H1 (cell line): ENCODE results near the gene ACOT7. TPM values are rescaled to one million over a fixed set of nuclear protein-coding genes. Genes with fewer than 3 reads are reported as not detected.

ENCODE experiments used
- CTCF ChIA-PET: fragments of 300-600 bp; sonication (Branson Sonifier 250); formaldehyde crosslinking; loops from one replicate; lab custom pipeline; 2021; ENCODE audit not compliant: partially characterized antibody; lab: Charles Lee
- POLR2A ChIA-PET: fragments of 300-600 bp; sonication (Branson Sonifier 250); formaldehyde crosslinking; loops from one replicate; lab custom pipeline; 2021; ENCODE audit warnings: inconsistent platforms; ENCODE audit not compliant: partially characterized antibody; lab: Charles Lee
- DNase-seq, 2 experiments: peaks; one replicate each; pipeline versions ENCODE4 v3.0.0 to v3.0.0-alpha.2; 2010 to 2022; ENCODE audit warnings: low spot score in 2 of 2, low read depth in 1 of 2, mixed read lengths in 1 of 2
- FAIRE-seq: peaks from 2 replicates; lab custom pipeline; 2011; peaks lifted over from hg19 to GRCh38; lab: Jason Lieb, UNC
- H2AFZ ChIP-seq: 2 replicates; pipeline ENCODE4 v1.8.1; 2012; ENCODE audit warnings: low read length, inconsistent platforms
- H2AK5ac ChIP-seq: 2 replicates; pipeline ENCODE4 v1.6.1; 2013; ENCODE audit warnings: low read depth, low read length
- H2BK120ac ChIP-seq: replicated peaks from 2 replicates; pipeline ENCODE3; 2013; ENCODE audit warnings: low read depth, low read length, inconsistent platforms
- H2BK12ac ChIP-seq: 2 replicates; pipeline ENCODE4 v1.6.1; 2013; ENCODE audit warnings: low read depth, low read length
- H2BK15ac ChIP-seq: 2 replicates; pipeline ENCODE4 v1.6.1; 2013; ENCODE audit warnings: low read length
- H2BK20ac ChIP-seq: 2 replicates; pipeline ENCODE4 v1.6.1; 2013; ENCODE audit warnings: low read length
- H2BK5ac ChIP-seq: 2 replicates; pipeline ENCODE4 v1.6.1; 2013; ENCODE audit warnings: low read depth, low read length
- H3K14ac ChIP-seq: 2 replicates; pipeline ENCODE4 v1.6.1; 2013; ENCODE audit warnings: inconsistent platforms; ENCODE audit not compliant: insufficient read length
- H3K18ac ChIP-seq: 2 replicates; pipeline ENCODE4 v1.6.1; 2013; ENCODE audit warnings: low read length; ENCODE audit errors: extremely low read depth
- H3K23ac ChIP-seq: 2 replicates; pipeline ENCODE4 v1.6.1; 2013; ENCODE audit warnings: inconsistent platforms; ENCODE audit not compliant: insufficient read length
- H3K23me2 ChIP-seq: 2 replicates; pipeline ENCODE4 v1.6.1; 2013; ENCODE audit warnings: low read depth, low read length
- H3K27ac ChIP-seq: 2 replicates; pipeline ENCODE4 v1.6.1; 2011; ENCODE audit warnings: low read depth, low read length, inconsistent platforms
- H3K27me3 ChIP-seq, 4 experiments: replicated peaks in 1 of 4; 1 replicate in 1 of 4; 2 replicates in 3 of 4; pipeline versions ENCODE4 v1.6.1 to v1.8.1; 2011 to 2013; ENCODE audit warnings: low read length in 3 of 4, mild to moderate bottlenecking in 3 of 4, inconsistent platforms in 2 of 4, mixed read lengths in 2 of 4, moderate library complexity in 1 of 4; ENCODE audit not compliant: control insufficient read depth in 3 of 4, insufficient read depth in 3 of 4; ENCODE audit errors: extremely low read depth in 1 of 4
- H3K36me3 ChIP-seq, 4 experiments: 2 replicates each; pipeline versions ENCODE4 v1.6.1 to v1.8.1; 2011 to 2013; ENCODE audit warnings: mild to moderate bottlenecking in 4 of 4, low read length in 3 of 4, moderate library complexity in 2 of 4, control low read depth in 1 of 4, inconsistent platforms in 1 of 4; ENCODE audit not compliant: insufficient read depth in 4 of 4, control insufficient read depth in 2 of 4
- H3K4ac ChIP-seq: replicated peaks from 2 replicates; pipeline ENCODE3; 2013; ENCODE audit warnings: low read length, low read depth, mixed read lengths, inconsistent platforms; ENCODE audit not compliant: insufficient read length
- H3K4me1 ChIP-seq, 4 experiments: replicated peaks in 1 of 4; 1 replicate in 1 of 4; 2 replicates in 3 of 4; pipeline versions ENCODE4 v1.6.1 to v1.8.1; 2011 to 2013; ENCODE audit warnings: low read length in 3 of 4, inconsistent platforms in 2 of 4, mixed read lengths in 1 of 4; ENCODE audit not compliant: insufficient read depth in 4 of 4, control insufficient read depth in 3 of 4
- H3K4me2 ChIP-seq, 2 experiments: 2 replicates each; pipeline versions ENCODE4 v1.6.1 to v1.8.1; 2011 to 2013; ENCODE audit warnings: low read depth in 2 of 2, low read length in 2 of 2, control low read depth in 1 of 2, inconsistent platforms in 1 of 2, mild to moderate bottlenecking in 1 of 2; ENCODE audit not compliant: insufficient read depth in 1 of 2
- H3K4me3 ChIP-seq, 4 experiments: fragments of 200-600, 300-600 bp in 1 of 4; sonication (generic), shearing (Covaris generic), sonication (Bioruptor Twin) in 1 of 4; 2 replicates each; pipeline versions ENCODE4 v1.5.1 to v1.8.1; 2011 to 2016; ENCODE audit warnings: low read length in 4 of 4, low read depth in 3 of 4, control low read depth in 2 of 4, inconsistent platforms in 2 of 4, mild to moderate bottlenecking in 2 of 4, mixed read lengths in 1 of 4, moderate library complexity in 1 of 4; ENCODE audit not compliant: insufficient read depth in 2 of 4; ENCODE audit errors: extremely low read depth in 1 of 4
- H3K56ac ChIP-seq: replicated peaks from 2 replicates; pipeline ENCODE3; 2013; ENCODE audit warnings: low read depth, mild to moderate bottlenecking, mixed read lengths, low read length, inconsistent platforms; ENCODE audit not compliant: insufficient read length
- H3K79me1 ChIP-seq: 2 replicates; pipeline ENCODE4 v1.6.1; 2013; ENCODE audit warnings: low read depth, low read length, control low read depth
- H3K79me2 ChIP-seq, 2 experiments: 2 replicates each; pipeline versions ENCODE4 v1.6.1 to v1.8.1; 2012 to 2013; ENCODE audit warnings: low read length in 2 of 2, mild to moderate bottlenecking in 2 of 2, inconsistent platforms in 1 of 2; ENCODE audit not compliant: insufficient read depth in 2 of 2, control insufficient read depth in 1 of 2
- H3K9ac ChIP-seq, 4 experiments: replicated peaks in 1 of 4; 1 replicate in 1 of 4; 2 replicates in 3 of 4; pipeline versions ENCODE4 v1.6.1 to v1.8.1; 2011 to 2013; ENCODE audit warnings: low read depth in 3 of 4, low read length in 3 of 4, control low read depth in 2 of 4, mild to moderate bottlenecking in 2 of 4, moderate library complexity in 2 of 4, inconsistent platforms in 1 of 4; ENCODE audit errors: extremely low read depth in 1 of 4
- H3K9me3 ChIP-seq, 2 experiments: 2 replicates each; pipeline versions ENCODE4 v1.6.1 to v1.8.1; 2012 to 2013; ENCODE audit warnings: mild to moderate bottlenecking in 2 of 2, moderate library complexity in 2 of 2, control low read depth in 1 of 2, inconsistent platforms in 1 of 2, low read depth in 1 of 2, low read length in 1 of 2, mixed read lengths in 1 of 2; ENCODE audit not compliant: insufficient read depth in 2 of 2
- H4K20me1 ChIP-seq, 2 experiments: replicated peaks in 1 of 2; 2 replicates each; pipeline versions ENCODE3 to v1.8.1; 2011 to 2013; ENCODE audit warnings: inconsistent platforms in 2 of 2, low read length in 2 of 2, mild to moderate bottlenecking in 1 of 2; ENCODE audit not compliant: insufficient read depth in 2 of 2, control insufficient read depth in 1 of 2
- H4K5ac ChIP-seq: 2 replicates; pipeline ENCODE4 v1.6.1; 2013; ENCODE audit warnings: low read length, low read depth, mixed read lengths, inconsistent platforms; ENCODE audit not compliant: insufficient read length
- H4K8ac ChIP-seq: 2 replicates; pipeline ENCODE4 v1.8.0; 2013; ENCODE audit warnings: mild to moderate bottlenecking, moderate library complexity, low read length, inconsistent platforms; ENCODE audit not compliant: insufficient read depth; ENCODE audit errors: extremely low read depth
- H4K91ac ChIP-seq: replicated peaks from 2 replicates; pipeline ENCODE3; 2013; ENCODE audit warnings: low read length, mixed read lengths, inconsistent platforms; ENCODE audit not compliant: insufficient read length
- CHD1 ChIP-seq: IDR thresholded peaks from 2 replicates; pipeline ENCODE4 v1.6.1; 2012; ENCODE audit warnings: low read depth, low read length, improper control_type of control experiment
- HDAC2 ChIP-seq, 2 experiments: fragments of 300-600 bp in 1 of 2; sonication (generic) in 1 of 2; IDR thresholded peaks; 2 replicates each; pipeline ENCODE4 v1.6.1; 2011 to 2012; ENCODE audit warnings: low read depth in 2 of 2, low read length in 2 of 2, mild to moderate bottlenecking in 2 of 2, moderate library complexity in 2 of 2, borderline replicate concordance in 1 of 2, inconsistent platforms in 1 of 2
- HDAC6 ChIP-seq: IDR thresholded peaks from one replicate; pipeline ENCODE4 v1.7.1; 2012; ENCODE audit warnings: low read depth, mild to moderate bottlenecking, inconsistent platforms, low read length, moderate library complexity
- MAFK ChIP-seq: IDR thresholded peaks from 2 replicates; pipeline ENCODE4 v1.6.1; 2012; ENCODE audit warnings: low read depth, mild to moderate bottlenecking, improper control_type of control experiment, low read length
- RAD21 ChIP-seq, 2 experiments: IDR thresholded peaks in 1 of 2; conservative IDR thresholded peaks in 1 of 2; 2 replicates each; pipeline ENCODE4 v1.6.1; 2011; ENCODE audit warnings: low read depth in 2 of 2, low read length in 2 of 2, improper control_type of control experiment in 1 of 2, inconsistent platforms in 1 of 2, mild to moderate bottlenecking in 1 of 2, moderate library complexity in 1 of 2
- SIN3A ChIP-seq, 2 experiments: IDR thresholded peaks in 1 of 2; conservative IDR thresholded peaks in 1 of 2; 2 replicates each; pipeline ENCODE4 v1.6.1; 2011 to 2012; ENCODE audit warnings: low read length in 2 of 2, improper control_type of control experiment in 1 of 2, low read depth in 1 of 2, mild to moderate bottlenecking in 1 of 2
- WGBS, 2 experiments: shearing (Covaris generic) in 1 of 2; methylation state at CpG; one replicate each; pipeline versions ENCODE4 v1.1.6 to v1.1.7; 2013 to 2015; ENCODE audit warnings: low lambda C conversion rate in 2 of 2, mixed read lengths in 2 of 2, inconsistent platforms in 1 of 2, low coverage in 1 of 2, missing lambda C conversion rate in 1 of 2; ENCODE audit not compliant: insufficient replicate concordance in 2 of 2, insufficient coverage in 1 of 2, insufficient read length in 1 of 2; ENCODE audit errors: extremely low coverage in 1 of 2, missing lambda C conversion rate in 1 of 2; 5-methylcytosine and 5-hydroxymethylcytosine counted together
- polyA plus RNA-seq, 7 experiments: library from polyadenylated mRNA; depleted of rRNA in 3 of 7; stranded (reverse) in 5 of 7; unstranded in 2 of 7; fragments of >200 nt in 5 of 7; fragments of 200-250 nt in 2 of 7; gene quantifications; 1 replicate in 5 of 7; 2 replicates in 1 of 7; 4 replicates in 1 of 7; pipeline versions ENCODE4 v1.2.1 to v1.2.3, GENCODE V29; 2011 to 2013; ENCODE audit warnings: missing spikeins in 2 of 7, mixed read lengths in 2 of 7
- total RNA-seq: library from RNA; stranded (reverse); fragmentation: NEBNext Ultra II Directional; extraction: Animal tissue kit (Norgen Biotek cat#: 25700); gene quantifications from 2 replicates; pipeline ENCODE4 v1.2.1, GENCODE V29; 2021
- TF ChIP-seq, protein P1 (sequence below), 3 experiments: IDR thresholded peaks; 1 replicate in 2 of 3; 2 replicates in 1 of 3; pipeline versions ENCODE4 v1.5.1 to v1.6.1; 2011; ENCODE audit warnings: low read length in 3 of 3, mild to moderate bottlenecking in 3 of 3, inconsistent platforms in 2 of 3, low read depth in 1 of 3, moderate library complexity in 1 of 3; ENCODE audit not compliant: insufficient read depth in 1 of 3; ENCODE audit errors: control extremely low read depth in 1 of 3

Gene ACOT7
- total and polyA plus RNA-seq, 2 of the 8 experiments (the other 6 are each of a cell fraction or from before 2014, with no cell fraction given), result 151 to 214 TPM

DNA sequence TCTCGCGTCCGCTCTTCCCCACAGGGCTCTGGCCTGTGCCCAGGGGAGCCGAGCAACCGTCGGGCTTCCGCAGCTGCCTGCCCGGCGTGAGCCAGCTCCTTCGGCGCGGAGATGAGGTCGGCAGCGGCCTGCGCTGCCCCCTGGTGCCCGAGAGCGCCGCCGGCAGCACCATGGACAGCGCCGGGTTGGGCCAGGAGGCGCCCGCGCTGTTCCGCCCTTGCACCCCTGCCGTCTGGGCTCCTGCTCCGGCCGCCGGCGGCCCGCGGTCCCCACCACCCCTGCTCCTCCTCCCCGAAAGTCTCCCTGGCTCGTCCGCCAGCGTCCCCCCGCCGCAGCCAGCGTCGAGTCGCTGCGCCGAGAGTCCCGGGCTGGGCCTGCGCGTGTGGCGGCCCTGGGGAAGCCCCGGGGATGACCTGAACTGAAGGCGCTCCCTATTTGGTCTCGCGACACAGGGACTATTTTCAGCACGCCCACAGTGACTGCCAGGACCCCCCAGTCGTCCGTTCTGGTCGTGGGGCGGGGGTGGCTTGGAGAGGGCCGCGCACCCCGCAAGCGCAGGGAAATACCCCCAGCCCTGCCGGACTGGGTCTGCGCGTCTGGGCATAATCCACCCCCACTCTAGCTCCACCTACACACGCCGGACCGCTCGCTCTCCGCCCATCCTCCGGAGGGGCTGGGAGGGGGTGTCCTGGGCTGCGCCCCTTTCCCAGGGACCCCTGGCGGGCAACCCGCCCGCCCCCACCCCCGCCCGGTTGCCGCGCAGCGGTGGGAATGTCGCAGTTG, 148.3 kb downstream of the ACOT7 start:
- Histone ChIP-seq H3K36me3 (no peaks in the 10 kb centered on the region), H4K91ac (no peak overlapping the region), H2BK12ac (no peak overlapping the region), H3K4ac (no peak overlapping the region), H2BK120ac (no peak overlapping the region), H3K14ac (no peak overlapping the region), H3K23me2 (peaks cover 23% of the 10 kb centered on the region; the same call in 1 of the 2 replicates), H4K5ac (no peak overlapping the region), H3K18ac (peak overlapping the region; percentile 48; the same call in 1 of the 2 replicates), H3K79me1 (no peaks in the 10 kb centered on the region), H3K56ac (peak overlapping the region; percentile 11), H4K8ac (peak overlapping the region; percentile 3; the same call in 1 of the 2 replicates), H2BK5ac (no peak overlapping the region; the same call in 1 of the 2 replicates), H3K4me3 (peak overlapping the region; percentile 59 to 91 (median 80)), H3K9me3 (no peaks in the 10 kb centered on the region), H3K27ac (no peak overlapping the region), H3K27me3 (peaks cover 10 to 36% (median 25%) of the 10 kb centered on the region in 4 experiments), H2BK15ac (no peak overlapping the region), H2AFZ (no peak overlapping the region), H3K23ac (no peak overlapping the region), H3K9ac (peak overlapping the region in 2 of 4 experiments; percentile 13 to 70; a peak in 3 of 7 replicates), H4K20me1 (peaks cover 9 to 21% of the 10 kb centered on the region in 2 experiments), H2BK20ac (no peak overlapping the region), H3K79me2 (no peaks in the 10 kb centered on the region; a peak in 1 of 4 replicates), H3K4me2 (peak overlapping the region; percentile 18 to 92), H2AK5ac (no peak overlapping the region), H3K4me1 (peaks cover 14 to 40% (median 31%) of the 10 kb centered on the region in 4 experiments)
- DNase-seq (peak in 1 of 2 experiments; percentile 94), FAIRE-seq (no peak)
- 1% methylated on average over 18 of the region's 79 CpGs; no CpG with 5 or more reads in 1 of the 2 experiments for WGBS, 2 experiments
- POLR2A ChIA-PET, result interaction anchor here (0.8 to 9.3 kb wide), 17 partner anchors 8 to 244 kb away, joined by 3 to 64 read pairs (median 3); partner anchors contain the start of genes ACOT7, ICMT and RNF207
- CTCF ChIA-PET, result interaction anchor here (0.7 to 19.1 kb wide), 30 partner anchors 8 to 277 kb away, joined by 3 to 353 read pairs (median 8); partner anchors contain the start of genes ACOT7, GPR153, ICMT and RNF207
- no peak for TF ChIP-seq HDAC6
- TF ChIP-seq CHD1, result no peak
- TF ChIP-seq SIN3A (conservative IDR thresholded peaks at IDR 0.05 in 1 of 2, IDR thresholded peaks at IDR 0.05 in 1 of 2; ENCODE audit: low read depth in 1 of 2, low read length in 2 of 2), result peak; percentile 99
- TF ChIP-seq RAD21 (IDR thresholded peaks at IDR 0.05 in 1 of 2, conservative IDR thresholded peaks at IDR 0.05 in 1 of 2; ENCODE audit: low read depth in 2 of 2, low read length in 2 of 2), result peak; percentile 67 to 80
- TF ChIP-seq MAFK, result no peak
- TF ChIP-seq HDAC2 (IDR thresholded peaks at IDR 0.05; ENCODE audit: borderline replicate concordance in 1 of 2, low read depth in 2 of 2, low read length in 2 of 2), result peak; percentile 90 to 98; a peak in 2 of 4 replicates
- TF ChIP-seq, protein P1, sequence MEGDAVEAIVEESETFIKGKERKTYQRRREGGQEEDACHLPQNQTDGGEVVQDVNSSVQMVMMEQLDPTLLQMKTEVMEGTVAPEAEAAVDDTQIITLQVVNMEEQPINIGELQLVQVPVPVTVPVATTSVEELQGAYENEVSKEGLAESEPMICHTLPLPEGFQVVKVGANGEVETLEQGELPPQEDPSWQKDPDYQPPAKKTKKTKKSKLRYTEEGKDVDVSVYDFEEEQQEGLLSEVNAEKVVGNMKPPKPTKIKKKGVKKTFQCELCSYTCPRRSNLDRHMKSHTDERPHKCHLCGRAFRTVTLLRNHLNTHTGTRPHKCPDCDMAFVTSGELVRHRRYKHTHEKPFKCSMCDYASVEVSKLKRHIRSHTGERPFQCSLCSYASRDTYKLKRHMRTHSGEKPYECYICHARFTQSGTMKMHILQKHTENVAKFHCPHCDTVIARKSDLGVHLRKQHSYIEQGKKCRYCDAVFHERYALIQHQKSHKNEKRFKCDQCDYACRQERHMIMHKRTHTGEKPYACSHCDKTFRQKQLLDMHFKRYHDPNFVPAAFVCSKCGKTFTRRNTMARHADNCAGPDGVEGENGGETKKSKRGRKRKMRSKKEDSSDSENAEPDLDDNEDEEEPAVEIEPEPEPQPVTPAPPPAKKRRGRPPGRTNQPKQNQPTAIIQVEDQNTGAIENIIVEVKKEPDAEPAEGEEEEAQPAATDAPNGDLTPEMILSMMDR (IDR thresholded peaks at IDR 0.05; ENCODE audit: control extremely low read depth in 1 of 3, insufficient read depth in 1 of 3, low read depth in 1 of 3, low read length in 3 of 3), result peak in 2 of 3 experiments; percentile 82 to 85; a peak in 3 of 4 replicates
